Astrocyte of the cerebellum (primary cell): ENCODE results near the gene P2RY8.
"Not testable (repeated sequence)": the region's sequence is repeated elsewhere in the genome, so short reads cannot be mapped to it uniquely, and the experiment has no call there.

Source experiments
- DNase-seq: peaks from one replicate; pipeline ENCODE4 v3.0.0-alpha.2; 2011; ENCODE audit warnings: low read depth
- H3K4me3 ChIP-seq: 2 replicates; pipeline ENCODE4 v1.5.1; 2011; ENCODE audit warnings: mild to moderate bottlenecking, low read depth, low read length, moderate library complexity
- CTCF ChIP-seq: IDR thresholded peaks from 2 replicates; pipeline ENCODE4 v1.5.1; 2012; ENCODE audit warnings: low read length, low read depth, moderate library complexity, mild to moderate bottlenecking; ENCODE audit errors: missing control alignments
- in situ Hi-C: cut with HindIII; loops from 2 replicates; pipeline ENCODE4 v1.10.0; 2017; ENCODE audit warnings: low sequenced_read_pairs

Gene P2RY8

GRCh38 chrX:1451251-1451660 lies 85.7 kb downstream of the P2RY8 start:
- in situ Hi-C loops = no loop called here
- TF ChIP-seq CTCF = no peak
- no peak for DNase-seq
- peak overlapping the region; percentile 93 for H3K4me3 ChIP-seq

DNA sequence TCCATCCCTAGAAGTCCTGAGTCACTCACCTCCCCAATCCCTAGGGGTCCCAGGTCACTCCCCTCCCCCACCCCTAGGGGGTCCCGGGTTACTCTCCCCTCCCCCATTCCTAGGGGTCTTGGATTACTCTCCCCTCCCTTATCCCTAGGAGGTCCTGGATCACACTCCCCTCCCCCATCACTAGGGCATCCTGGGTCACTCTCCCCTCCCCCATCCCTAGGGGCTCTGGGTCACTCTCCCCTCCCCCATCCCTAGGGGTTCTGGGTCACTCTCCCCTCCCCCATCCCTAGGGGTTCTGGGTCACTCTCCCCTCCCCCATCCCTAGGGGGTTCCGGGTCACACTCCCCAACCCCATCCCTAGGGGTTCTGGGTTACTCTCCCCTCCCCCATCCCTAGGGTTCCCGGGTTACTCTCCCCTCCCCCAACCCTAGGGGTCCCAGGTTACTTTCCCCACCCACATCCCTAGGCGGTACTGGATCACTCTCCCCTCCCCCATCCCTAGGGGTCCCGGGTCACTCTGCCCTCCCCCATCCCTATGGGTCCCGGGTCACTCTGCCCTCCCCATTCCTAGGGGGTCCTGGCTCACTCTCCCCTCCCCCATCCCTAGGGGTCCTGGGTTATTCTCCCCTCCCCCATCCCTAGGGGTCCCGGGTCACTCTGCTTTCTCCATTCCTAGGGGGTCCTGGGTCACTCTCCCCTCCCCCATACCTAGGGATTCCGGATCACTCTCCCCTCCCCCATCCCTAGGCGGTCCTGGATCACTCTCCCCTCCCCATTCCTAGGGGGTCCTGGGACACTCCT lies 86.4 kb downstream of the P2RY8 start:
- in situ Hi-C loops = no loop called here
- no peak for TF ChIP-seq CTCF
- no peak for DNase-seq
- no peak overlapping the region for H3K4me3 ChIP-seq

DNA sequence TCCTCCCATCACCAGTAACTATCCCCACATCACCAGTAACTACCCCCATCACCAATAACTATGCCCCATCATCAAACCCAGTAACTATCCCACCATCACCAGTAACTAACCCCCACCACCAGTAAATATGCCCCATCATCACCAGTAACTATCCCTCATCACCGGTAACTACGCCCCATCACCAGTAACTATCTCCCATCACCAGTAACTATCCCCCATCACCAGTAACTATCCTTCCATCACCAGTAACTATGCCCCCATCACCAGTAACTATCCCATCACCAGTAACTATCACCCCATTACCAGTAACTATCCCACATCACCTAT lies 87.2 kb downstream of the P2RY8 start:
- no peak for TF ChIP-seq CTCF
- in situ Hi-C loops = no loop called here
- H3K4me3 ChIP-seq = no peak overlapping the region
- DNase-seq = no peak

DNA sequence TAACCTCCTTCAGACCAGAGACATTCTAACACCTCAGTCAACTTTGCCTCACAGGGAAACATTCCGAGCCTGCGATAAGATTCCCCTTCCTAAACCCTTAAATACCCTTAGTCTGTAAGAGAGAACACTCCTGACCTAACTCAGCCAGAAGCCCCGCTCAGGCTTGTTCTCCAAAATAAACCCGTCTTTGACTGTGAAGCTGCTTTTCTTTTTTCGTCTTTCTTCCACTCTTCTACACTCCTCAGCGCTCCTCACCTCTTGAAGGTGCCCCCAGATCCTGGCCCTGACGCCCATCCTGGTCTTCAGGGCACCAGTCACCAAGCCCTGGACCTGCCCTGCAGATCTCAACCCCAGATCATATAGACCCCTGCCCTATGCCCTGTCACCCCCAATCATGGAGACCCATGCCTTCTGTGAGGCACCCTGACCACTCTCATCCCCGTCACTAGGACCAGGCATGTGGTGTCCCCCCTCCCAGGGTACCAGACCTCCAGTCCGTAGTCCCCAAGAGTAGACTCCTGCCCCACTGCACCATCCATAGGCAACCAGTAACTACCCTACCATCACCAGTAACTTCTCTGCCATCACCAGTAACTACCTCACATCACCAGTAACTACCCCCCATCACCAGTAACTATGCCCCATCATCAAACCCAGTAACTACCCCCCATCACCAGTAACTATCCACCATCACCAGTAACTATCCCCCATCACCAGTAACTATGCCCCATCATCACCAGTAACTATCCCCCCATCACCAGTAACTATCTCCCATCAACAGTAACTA lies 87.8 kb downstream of the P2RY8 start:
- in situ Hi-C loops = no loop called here
- no peak for DNase-seq
- H3K4me3 ChIP-seq = no peak overlapping the region
- no peak for TF ChIP-seq CTCF

- in situ Hi-C loops, H3K4me3 ChIP-seq, DNase-seq: not testable (repeated sequence)
Observed at GRCh38 chrX:1448573-1449001, 88.4 kb downstream of the P2RY8 start.

GRCh38 chrX:1447969-1448572 lies 88.9 kb downstream of the P2RY8 start:
- H3K4me3 ChIP-seq, DNase-seq, in situ Hi-C loops: not testable (repeated sequence)

- DNase-seq, in situ Hi-C loops, H3K4me3 ChIP-seq: not testable (repeated sequence)
Observed at GRCh38 chrX:1446984-1447968, 89.7 kb downstream of the P2RY8 start.
